GM12878 (cell line): ENCODE measurements around the gene TUBAL3. TPM values are rescaled to one million over a fixed set of nuclear protein-coding genes. Genes with fewer than 3 reads are reported as not detected.

Experiments used
- ATAC-seq: fragments of 200-7000 bp; cut with Tn5 transposase; 3 replicates; pipeline ENCODE4 v1.9.1; 2020; ENCODE audit warnings: mild to moderate bottlenecking, moderate library complexity
- BruUV-seq: library from RNA; stranded (reverse); fragments of 400-500 nt; replicated peaks from 2 replicates; lab custom pipeline; 2021; lab: Mats Ljungman, UMichigan
- CTCF ChIA-PET: fragments of 300-600 bp; sonication (Branson Sonifier 250); formaldehyde crosslinking; extraction: SDS; loops from one replicate; lab custom pipeline; 2021; ENCODE audit warnings: inconsistent platforms; lab: Yijun Ruan, JAX
- POLR2A ChIA-PET: fragments of 350-600 bp; formaldehyde crosslinking; extraction: SDS; loops from one replicate; lab custom pipeline; 2021; ENCODE audit warnings: inconsistent platforms; lab: Charles Lee
- RAD21 ChIA-PET: fragments of 300-600 bp; sonication (Branson Sonifier 250); formaldehyde crosslinking; loops from one replicate; lab custom pipeline; 2023; ENCODE audit warnings: antibody characterized with exemption; ENCODE audit not compliant: unreplicated experiment; lab: Charles Lee
- SMC1A ChIA-PET: fragments of 300-600 bp; sonication (Branson Sonifier 250); formaldehyde crosslinking; loops from one replicate; lab custom pipeline; 2023; ENCODE audit not compliant: unreplicated experiment, uncharacterized antibody; lab: Charles Lee
- DNase-seq: peaks from one replicate; pipeline ENCODE4 v3.0.0-alpha.2; 2011; ENCODE audit warnings: low read depth, low spot score
- FAIRE-seq: peaks from 3 replicates; lab custom pipeline; 2011; peaks lifted over from hg19 to GRCh38; lab: Jason Lieb, UNC
- H2AFZ ChIP-seq: 2 replicates; pipeline ENCODE4 v1.6.0; 2011; ENCODE audit warnings: low read depth, low read length, control low read depth; ENCODE audit not compliant: control insufficient read depth
- H3K27ac ChIP-seq: 2 replicates; pipeline ENCODE4 v1.5.1; 2011; ENCODE audit warnings: control low read depth; ENCODE audit not compliant: control insufficient read depth, insufficient read depth
- H3K27me3 ChIP-seq, 2 experiments: replicated peaks in 1 of 2; 2 replicates each; pipeline versions ENCODE4 v1.6.0 to v1.6.1; 2011; ENCODE audit warnings: low read length in 1 of 2; ENCODE audit not compliant: control insufficient read depth in 2 of 2, insufficient read depth in 2 of 2
- H3K36me3 ChIP-seq, 2 experiments: 2 replicates each; pipeline ENCODE4 v1.5.1; 2011; ENCODE audit warnings: low read length in 1 of 2; ENCODE audit not compliant: control insufficient read depth in 2 of 2, insufficient read depth in 2 of 2
- H3K4me1 ChIP-seq: 2 replicates; pipeline ENCODE4 v1.6.1; 2011; ENCODE audit warnings: mild to moderate bottlenecking, low read length, moderate library complexity, mixed read lengths; ENCODE audit not compliant: control insufficient read depth, insufficient read depth
- H3K4me2 ChIP-seq: 2 replicates; pipeline ENCODE4 v1.6.0; 2011; ENCODE audit warnings: control low read depth; ENCODE audit not compliant: control insufficient read depth, insufficient read depth
- H3K4me3 ChIP-seq: fragments of 200-600 bp; sonication (generic); 2 replicates; pipeline ENCODE4 v1.5.1; 2016
- H3K79me2 ChIP-seq: 2 replicates; pipeline ENCODE4 v1.6.0; 2011; ENCODE audit warnings: low read length; ENCODE audit not compliant: control insufficient read depth, insufficient read depth
- H3K9ac ChIP-seq: 2 replicates; pipeline ENCODE4 v1.8.0; 2011; ENCODE audit warnings: low read length, control low read depth, mixed read lengths; ENCODE audit not compliant: control insufficient read depth, insufficient read depth
- H3K9me3 ChIP-seq: replicated peaks from 3 replicates; pipeline ENCODE4 v1.5.1; 2011; ENCODE audit warnings: mild to moderate bottlenecking, low read length; ENCODE audit not compliant: control insufficient read depth, insufficient read depth
- H4K20me1 ChIP-seq: 2 replicates; pipeline ENCODE4 v1.6.0; 2011; ENCODE audit not compliant: control insufficient read depth, insufficient read depth
- ATF7 ChIP-seq: fragments of 450-650 bp; IDR thresholded peaks from 2 replicates; pipeline ENCODE4 v1.6.1; 2016; ENCODE audit warnings: low read depth, mild to moderate bottlenecking
- CBFB ChIP-seq: IDR thresholded peaks from 2 replicates; pipeline ENCODE4 v1.6.1; 2016; ENCODE audit warnings: antibody characterized with exemption, low read depth
- CTCF ChIP-seq, 3 experiments: IDR thresholded peaks in 2 of 3; conservative IDR thresholded peaks in 1 of 3; 2 replicates each; pipeline ENCODE4 v1.5.1; 2011; ENCODE audit warnings: low read depth in 3 of 3, low read length in 3 of 3, mild to moderate bottlenecking in 3 of 3, control low read depth in 2 of 3, moderate library complexity in 2 of 3, inconsistent platforms in 1 of 3, mixed read lengths in 1 of 3; ENCODE audit not compliant: control insufficient read depth in 2 of 3, insufficient read depth in 1 of 3; ENCODE audit errors: extremely low read depth in 1 of 3
- CUX1 ChIP-seq: IDR thresholded peaks from 2 replicates; pipeline ENCODE4 v1.6.1; 2012; ENCODE audit warnings: improper control_type of control experiment, low read depth, low read length; ENCODE audit not compliant: insufficient replicate concordance
- DPF2 ChIP-seq: fragments of 450-650 bp; IDR thresholded peaks from 2 replicates; pipeline ENCODE4 v1.6.1; 2017; ENCODE audit warnings: mild to moderate bottlenecking
- ELK1 ChIP-seq: IDR thresholded peaks from 2 replicates; pipeline ENCODE4 v1.6.1; 2012; ENCODE audit warnings: low read depth, low read length, improper control_type of control experiment
- IRF4 ChIP-seq: IDR thresholded peaks from 2 replicates; pipeline ENCODE4 v1.6.1; 2011; ENCODE audit warnings: low read depth, low read length
- MTA2 ChIP-seq: fragments of 450-650 bp; IDR thresholded peaks from 2 replicates; pipeline ENCODE4 v1.6.1; 2016; ENCODE audit warnings: low read depth, mild to moderate bottlenecking, moderate library complexity
- MXI1 ChIP-seq: fragments of 150-350 bp; IDR thresholded peaks from 2 replicates; pipeline ENCODE4 v1.6.1; 2011; ENCODE audit warnings: low read depth, mild to moderate bottlenecking, inconsistent platforms, low read length, improper control_type of control experiment
- NR2C2 ChIP-seq: IDR thresholded peaks from 2 replicates; pipeline ENCODE4 v1.6.1; 2011; ENCODE audit warnings: borderline replicate concordance, low read depth; ENCODE audit not compliant: control insufficient read depth, insufficient read length
- TAF1 ChIP-seq: IDR thresholded peaks from 2 replicates; pipeline ENCODE4 v1.6.1; 2011; ENCODE audit warnings: mild to moderate bottlenecking, low read depth, low read length, borderline replicate concordance
- USF1 ChIP-seq: IDR thresholded peaks from 2 replicates; pipeline ENCODE4 v1.6.1; 2011; ENCODE audit warnings: borderline replicate concordance, low read depth, mild to moderate bottlenecking, moderate library complexity, mixed read lengths, low read length; ENCODE audit not compliant: insufficient read depth; ENCODE audit errors: extremely low read length
- ZNF622 ChIP-seq: fragments of 450-650 bp; IDR thresholded peaks from 2 replicates; pipeline ENCODE4 v1.6.1; 2017; ENCODE audit warnings: mild to moderate bottlenecking, inconsistent platforms
- WGBS: methylation state at CpG from one replicate; pipeline ENCODE4 v1.1.6; 2016; ENCODE audit warnings: low lambda C conversion rate; ENCODE audit not compliant: insufficient replicate concordance, insufficient coverage; ENCODE audit errors: missing lambda C conversion rate; 5-methylcytosine and 5-hydroxymethylcytosine counted together
- in situ Hi-C: fragments of 300-500 bp; cut with MboI; formaldehyde crosslinking; loops from 9 replicates; pipeline ENCODE4 v1.14.3; 2018; ENCODE audit warnings: mixed read lengths
- intact Hi-C: fragments of 100-400 bp; cut with micrococcal nuclease; formaldehyde crosslinking; loops from one replicate; pipeline ENCODE4 v1.14.2; 2022; ENCODE audit not compliant: unreplicated experiment
- polyA plus RNA-seq, 11 experiments: library from polyadenylated mRNA; depleted of rRNA in 4 of 11; unstranded in 6 of 11; stranded (reverse) in 5 of 11; fragments of >200 nt; fragmentation: Nextera tagmentation in 4 of 11; fragmentation: Illumina TruSeq in 1 of 11; extraction: Ambion mirVana in 4 of 11; extraction: Trizol in 1 of 11; gene quantifications; 1 replicate in 1 of 11; 2 replicates in 10 of 11; pipeline versions ENCODE4 v1.2.1 to v1.2.3, GENCODE V29; 2011 to 2016; ENCODE audit warnings: inconsistent platforms in 2 of 11, missing spikeins in 2 of 11, low read depth in 1 of 11
- total RNA-seq, 4 experiments: library from RNA; depleted of rRNA in 3 of 4; stranded (reverse); fragments of >200 nt in 3 of 4; fragmentation: Illumina TruSeq in 1 of 4; extraction: Trizol in 1 of 4; gene quantifications; 2 replicates each; pipeline versions ENCODE4 v1.2.1 to v1.2.3, GENCODE V29; 2013 to 2021

TUBAL3 gene
- total and polyA plus RNA-seq, 10 of the 15 experiments (the other 5 are each of a cell fraction or from before 2014, with no cell fraction given) = 0.03 to 0.06 TPM; not detected in 8

- in situ Hi-C loops = loop anchor here (5.0 kb wide), 3 partner anchors 139 to 429 kb away; no protein-coding TSS in a partner anchor
- POLR2A ChIA-PET = interaction anchor here (0.7 to 1.0 kb wide), 3 partner anchors 45 to 409 kb away, joined by 3 to 4 read pairs (median 3); no protein-coding TSS in a partner anchor
- H3K4me2 ChIP-seq = peak overlapping the region; percentile 88
- H2AFZ ChIP-seq = no peak overlapping the region
- 0 out of 2 replicates have a peak, but pooled peaks cover 2% of the 10 kb centered on the region for H4K20me1 ChIP-seq
- H3K4me3 ChIP-seq = no peak overlapping the region; the same call in 1 of the 2 replicates
- CTCF ChIA-PET = interaction anchor here (0.7 to 18.0 kb wide), 16 partner anchors 9 to 643 kb away, joined by 3 to 535 read pairs (median 8); no protein-coding TSS in a partner anchor
- WGBS = 0% methylated on average over 1 of the region's 1 CpG
- no peaks in the 10 kb centered on the region for H3K9me3 ChIP-seq
- BruUV-seq = no TSS peak
- peak; percentile 87 for ATAC-seq
- peaks cover 42% of the 10 kb centered on the region for H3K4me1 ChIP-seq
- DNase-seq = peak; percentile 86
- H3K79me2 ChIP-seq = no peaks in the 10 kb centered on the region; the same call in 1 of the 2 replicates
- H3K36me3 ChIP-seq = peaks cover 0 to 3% of the 10 kb centered on the region in 2 experiments; a peak in 2 of 4 replicates
- intact Hi-C loops = loop anchor here (5.0 to 10.0 kb wide), 2 partner anchors 164 to 421 kb away; no protein-coding TSS in a partner anchor
- RAD21 ChIA-PET = interaction anchor here (0.6 to 11.0 kb wide), 11 partner anchors 10 to 675 kb away, joined by 3 to 136 read pairs (median 4); partner anchors contain the start of genes ANKRD16 and FBH1
- no peak overlapping the region for H3K9ac ChIP-seq
- H3K27me3 ChIP-seq = no peaks in the 10 kb centered on the region
- peak overlapping the region; percentile 67 for H3K27ac ChIP-seq
- FAIRE-seq = peak; percentile 66
- SMC1A ChIA-PET = interaction anchor here (0.6 to 6.3 kb wide), 21 partner anchors 10 to 443 kb away, joined by 3 to 129 read pairs (median 4); no protein-coding TSS in a partner anchor
- no peak for TF ChIP-seq TAF1
- no peak for TF ChIP-seq NR2C2
- TF ChIP-seq CTCF (IDR thresholded peaks at IDR 0.05 in 2 of 3, conservative IDR thresholded peaks at IDR 0.05 in 1 of 3; ENCODE audit: control insufficient read depth in 2 of 3, extremely low read depth in 1 of 3, insufficient read depth in 1 of 3, low read depth in 3 of 3, low read length in 3 of 3) = no peak
- peak; percentile 54 for TF ChIP-seq MTA2
- peak; percentile 75 for TF ChIP-seq DPF2
- peak; percentile 94 for TF ChIP-seq IRF4
- TF ChIP-seq ATF7 = peak; percentile 67
- no peak for TF ChIP-seq MXI1
- TF ChIP-seq ZNF622 = no peak
- TF ChIP-seq CUX1 = no peak
- no peak for TF ChIP-seq ELK1
- no peak for TF ChIP-seq CBFB
- TF ChIP-seq USF1 = no peak
Observed at GRCh38 chr10:5443429-5443828, 38.8 kb upstream of the TUBAL3 start.
